ENCODE results near the gene TEAD4.
A peak's percentile ranks its signal among the peaks of the same experiment; 100 is the strongest.

DNA sequence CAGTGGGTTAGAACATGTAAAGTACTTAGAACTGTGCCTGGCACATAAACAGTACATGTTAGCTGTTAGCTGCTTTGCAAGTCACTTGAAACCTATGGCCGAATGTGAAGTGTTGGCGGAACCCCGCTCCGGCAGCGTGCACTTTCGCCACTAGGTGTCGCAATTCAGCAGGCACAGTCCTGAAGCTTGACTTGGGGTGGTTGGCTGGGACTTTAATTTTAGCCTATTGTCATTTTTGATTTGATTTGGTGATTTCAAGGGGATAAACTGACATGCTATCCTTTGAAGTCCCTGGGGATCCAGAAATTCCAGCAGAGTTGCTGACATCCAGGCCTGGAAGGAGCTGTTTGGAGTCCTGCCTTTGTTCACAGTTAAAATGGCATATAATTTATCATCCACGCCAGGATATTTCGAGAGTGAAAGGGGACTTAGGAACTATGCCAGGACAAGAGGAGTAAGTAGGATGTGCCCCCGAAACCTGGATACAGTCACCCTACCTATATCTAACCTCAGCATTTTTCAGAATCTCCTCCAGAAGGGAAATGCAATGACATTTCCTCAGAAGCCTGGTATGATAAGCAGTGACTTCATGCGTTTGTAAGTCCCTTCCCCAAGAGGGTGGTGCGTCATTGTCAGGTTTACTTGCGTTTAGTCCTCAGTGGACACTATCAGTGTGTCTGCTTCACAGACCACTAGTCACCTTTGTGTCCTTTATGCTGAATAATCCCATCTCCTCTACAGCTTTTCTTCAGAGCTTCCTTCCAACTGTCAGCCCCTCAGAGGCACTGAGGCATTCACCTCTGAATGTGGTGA, 114.4 kb downstream of the TEAD4 start:
- TF ChIP-seq, protein P1, sequence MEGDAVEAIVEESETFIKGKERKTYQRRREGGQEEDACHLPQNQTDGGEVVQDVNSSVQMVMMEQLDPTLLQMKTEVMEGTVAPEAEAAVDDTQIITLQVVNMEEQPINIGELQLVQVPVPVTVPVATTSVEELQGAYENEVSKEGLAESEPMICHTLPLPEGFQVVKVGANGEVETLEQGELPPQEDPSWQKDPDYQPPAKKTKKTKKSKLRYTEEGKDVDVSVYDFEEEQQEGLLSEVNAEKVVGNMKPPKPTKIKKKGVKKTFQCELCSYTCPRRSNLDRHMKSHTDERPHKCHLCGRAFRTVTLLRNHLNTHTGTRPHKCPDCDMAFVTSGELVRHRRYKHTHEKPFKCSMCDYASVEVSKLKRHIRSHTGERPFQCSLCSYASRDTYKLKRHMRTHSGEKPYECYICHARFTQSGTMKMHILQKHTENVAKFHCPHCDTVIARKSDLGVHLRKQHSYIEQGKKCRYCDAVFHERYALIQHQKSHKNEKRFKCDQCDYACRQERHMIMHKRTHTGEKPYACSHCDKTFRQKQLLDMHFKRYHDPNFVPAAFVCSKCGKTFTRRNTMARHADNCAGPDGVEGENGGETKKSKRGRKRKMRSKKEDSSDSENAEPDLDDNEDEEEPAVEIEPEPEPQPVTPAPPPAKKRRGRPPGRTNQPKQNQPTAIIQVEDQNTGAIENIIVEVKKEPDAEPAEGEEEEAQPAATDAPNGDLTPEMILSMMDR (conservative IDR thresholded peaks at IDR 0.05; ENCODE audit: low read length), result peak; percentile 99
- no peak for TF ChIP-seq EZH2phosphoT487 (IDR thresholded peaks at IDR 0.05; ENCODE audit: borderline replicate concordance, low read depth, low read length)

Measured in OCI-LY7 (cell line).